Smooth muscle cell (in vitro differentiated cells): ENCODE data around the gene VKORC1. TPM values are rescaled to one million over a fixed set of nuclear protein-coding genes. Genes with fewer than 3 reads are reported as not detected.
A peak's percentile ranks its signal among the peaks of the same experiment; 100 is the strongest.

Experiments used
- DNase-seq: peaks from one replicate; lab custom pipeline; 2025; ENCODE audit not compliant: unreplicated experiment; lab: John Stamatoyannopoulos, UW
- H2AFZ ChIP-seq: fragments of 200-600 bp; sonication (generic); 2 replicates; pipeline ENCODE4 v1.6.0; 2016; ENCODE audit warnings: antibody characterized with exemption, low read depth, mild to moderate bottlenecking
- H3F3A ChIP-seq: fragments of 200-600 bp; sonication (generic); 2 replicates; pipeline ENCODE4 v1.6.0; 2017; ENCODE audit warnings: antibody characterized with exemption, low read depth
- H3K27ac ChIP-seq: fragments of 200-600 bp; sonication (generic); 2 replicates; pipeline ENCODE4 v1.5.1; 2016; ENCODE audit warnings: low read depth, mild to moderate bottlenecking
- H3K27me3 ChIP-seq: fragments of 200-600 bp; sonication (generic); 2 replicates; pipeline ENCODE4 v1.6.1; 2016; ENCODE audit warnings: low read depth, mild to moderate bottlenecking
- H3K36me3 ChIP-seq: fragments of 200-600 bp; sonication (generic); 2 replicates; pipeline ENCODE4 v1.5.1; 2016; ENCODE audit warnings: low read depth
- H3K4me1 ChIP-seq: fragments of 200-600 bp; sonication (generic); 2 replicates; pipeline ENCODE4 v1.5.1; 2016; ENCODE audit warnings: low read depth
- H3K4me2 ChIP-seq: fragments of 200-600 bp; sonication (generic); 2 replicates; pipeline ENCODE4 v1.6.0; 2016; ENCODE audit warnings: mild to moderate bottlenecking
- H3K4me3 ChIP-seq: fragments of 200-600 bp; sonication (generic); 2 replicates; pipeline ENCODE4 v1.5.1; 2016; ENCODE audit warnings: mild to moderate bottlenecking
- H3K79me2 ChIP-seq: fragments of 200-600 bp; sonication (generic); 2 replicates; pipeline ENCODE4 v1.6.0; 2016; ENCODE audit warnings: low read depth, mild to moderate bottlenecking
- H3K9ac ChIP-seq: fragments of 200-600 bp; sonication (generic); 2 replicates; pipeline ENCODE4 v1.6.0; 2016; ENCODE audit warnings: low read depth
- H3K9me3 ChIP-seq: fragments of 200-600 bp; sonication (generic); replicated peaks from 2 replicates; pipeline ENCODE4 v1.5.1; 2016; ENCODE audit warnings: low read depth
- H4K20me1 ChIP-seq: fragments of 200-600 bp; sonication (generic); 2 replicates; pipeline ENCODE4 v1.6.0; 2016; ENCODE audit warnings: low read depth
- WGBS: methylation state at CpG from one replicate; pipeline ENCODE4 v1.1.7; 2016; ENCODE audit warnings: low lambda C conversion rate; 5-methylcytosine and 5-hydroxymethylcytosine counted together
- polyA plus RNA-seq: library from polyadenylated mRNA; unstranded; fragments of >200 nt; fragmentation: Nextera tagmentation; extraction: Ambion mirVana; gene quantifications from 2 replicates; pipeline ENCODE4 v1.2.1, GENCODE V29; 2016
- total RNA-seq: library from RNA; depleted of rRNA; stranded (reverse); fragments of >200 nt; gene quantifications from 2 replicates; pipeline ENCODE4 v1.2.3, GENCODE V29; 2014
- TF ChIP-seq, protein P1 (sequence below): fragments of 200-600 bp; sonication (generic); IDR thresholded peaks from 2 replicates; pipeline ENCODE4 v1.5.1; 2017; ENCODE audit warnings: borderline replicate concordance, mild to moderate bottlenecking, antibody characterized with exemption; ENCODE audit not compliant: insufficient read depth, poor library complexity, severe bottlenecking

The VKORC1 gene
- total and polyA plus RNA-seq, 2 experiments from 2014 or later = 253 to 394 TPM

DNA sequence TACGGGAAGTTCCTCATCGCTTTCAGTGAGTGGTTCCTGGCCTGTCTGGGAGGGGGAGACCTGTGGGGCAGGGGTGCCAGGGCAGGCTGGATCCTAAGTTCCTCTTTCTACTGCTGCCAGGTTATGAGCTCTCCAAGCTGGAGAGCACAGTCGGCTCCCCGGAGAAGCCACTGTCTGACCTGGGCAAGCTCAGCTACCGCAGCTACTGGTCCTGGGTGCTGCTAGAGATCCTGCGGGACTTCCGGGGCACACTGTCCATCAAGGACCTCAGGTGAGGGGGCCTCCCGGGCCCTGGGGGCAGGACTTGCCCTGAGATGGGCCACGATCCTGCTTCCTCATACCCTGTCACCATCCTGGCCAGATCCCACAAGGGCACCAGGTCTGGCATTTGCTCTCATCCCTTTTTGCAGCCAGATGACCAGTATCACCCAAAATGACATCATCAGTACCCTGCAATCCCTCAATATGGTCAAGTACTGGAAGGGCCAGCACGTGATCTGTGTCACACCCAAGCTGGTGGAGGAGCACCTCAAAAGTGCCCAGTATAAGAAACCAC lies 35.8 kb upstream of the VKORC1 start:
- no peaks in the 10 kb centered on the region for H3K36me3 ChIP-seq
- TF ChIP-seq, protein P1, sequence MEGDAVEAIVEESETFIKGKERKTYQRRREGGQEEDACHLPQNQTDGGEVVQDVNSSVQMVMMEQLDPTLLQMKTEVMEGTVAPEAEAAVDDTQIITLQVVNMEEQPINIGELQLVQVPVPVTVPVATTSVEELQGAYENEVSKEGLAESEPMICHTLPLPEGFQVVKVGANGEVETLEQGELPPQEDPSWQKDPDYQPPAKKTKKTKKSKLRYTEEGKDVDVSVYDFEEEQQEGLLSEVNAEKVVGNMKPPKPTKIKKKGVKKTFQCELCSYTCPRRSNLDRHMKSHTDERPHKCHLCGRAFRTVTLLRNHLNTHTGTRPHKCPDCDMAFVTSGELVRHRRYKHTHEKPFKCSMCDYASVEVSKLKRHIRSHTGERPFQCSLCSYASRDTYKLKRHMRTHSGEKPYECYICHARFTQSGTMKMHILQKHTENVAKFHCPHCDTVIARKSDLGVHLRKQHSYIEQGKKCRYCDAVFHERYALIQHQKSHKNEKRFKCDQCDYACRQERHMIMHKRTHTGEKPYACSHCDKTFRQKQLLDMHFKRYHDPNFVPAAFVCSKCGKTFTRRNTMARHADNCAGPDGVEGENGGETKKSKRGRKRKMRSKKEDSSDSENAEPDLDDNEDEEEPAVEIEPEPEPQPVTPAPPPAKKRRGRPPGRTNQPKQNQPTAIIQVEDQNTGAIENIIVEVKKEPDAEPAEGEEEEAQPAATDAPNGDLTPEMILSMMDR = no peak
- WGBS = 93% methylated on average over 10 of the region's 10 CpGs
- no peaks in the 10 kb centered on the region for H3F3A ChIP-seq
- H2AFZ ChIP-seq = no peak overlapping the region
- no peak overlapping the region for H3K4me2 ChIP-seq
- H3K4me3 ChIP-seq = no peak overlapping the region
- H3K27me3 ChIP-seq = no peaks in the 10 kb centered on the region
- H3K4me1 ChIP-seq = peaks cover 8% of the 10 kb centered on the region
- H4K20me1 ChIP-seq = peaks cover 5% of the 10 kb centered on the region
- no peak for DNase-seq
- H3K9ac ChIP-seq = no peak overlapping the region
- H3K9me3 ChIP-seq = no peaks in the 10 kb centered on the region
- H3K79me2 ChIP-seq = no peaks in the 10 kb centered on the region
- H3K27ac ChIP-seq = peak overlapping the region; percentile 39

DNA sequence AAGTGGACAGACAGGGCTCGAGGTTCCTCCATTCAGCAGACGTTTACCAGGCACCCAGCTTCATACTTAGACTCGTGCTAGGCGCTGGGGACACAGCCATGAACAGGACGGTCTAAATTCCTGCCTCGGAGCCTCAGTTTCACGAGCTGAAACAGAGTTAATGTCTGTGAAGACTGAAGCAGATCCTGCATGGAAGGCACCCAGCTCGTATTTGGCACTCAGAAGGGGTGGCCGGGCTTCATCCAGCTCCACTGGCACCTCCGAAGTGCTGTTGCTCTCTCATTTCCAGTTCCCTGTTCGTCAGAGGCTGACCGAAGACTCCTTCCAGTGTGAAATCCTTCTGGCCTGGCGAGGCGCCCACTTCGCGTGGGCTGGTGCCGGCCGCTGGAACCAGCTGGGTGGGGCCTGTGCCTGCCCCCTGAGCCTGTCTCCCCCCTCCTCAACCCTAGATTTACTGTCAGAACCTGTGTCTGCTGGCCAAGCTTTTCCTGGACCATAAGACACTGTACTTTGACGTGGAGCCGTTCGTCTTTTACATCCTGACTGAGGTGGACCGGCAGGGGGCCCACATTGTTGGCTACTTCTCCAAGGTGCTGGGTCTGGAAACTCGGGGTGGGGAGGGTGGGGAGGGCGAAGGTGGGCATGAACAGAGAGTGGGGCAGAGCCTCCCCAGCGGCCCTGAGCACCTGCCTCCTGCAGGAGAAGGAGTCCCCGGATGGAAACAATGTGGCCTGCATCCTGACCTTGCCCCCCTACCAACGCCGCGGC lies 35.2 kb upstream of the VKORC1 start:
- no peaks in the 10 kb centered on the region for H3F3A ChIP-seq
- DNase-seq = no peak
- H3K4me2 ChIP-seq = no peak overlapping the region
- peaks cover 8% of the 10 kb centered on the region for H3K4me1 ChIP-seq
- H3K9me3 ChIP-seq = no peaks in the 10 kb centered on the region
- no peak overlapping the region for H3K27ac ChIP-seq
- 93% methylated on average over 29 of the region's 29 CpGs for WGBS
- H3K4me3 ChIP-seq = no peak overlapping the region
- TF ChIP-seq, protein P1 = no peak
- H2AFZ ChIP-seq = no peak overlapping the region
- no peak overlapping the region for H3K9ac ChIP-seq
- no peaks in the 10 kb centered on the region for H3K27me3 ChIP-seq
- H3K79me2 ChIP-seq = no peaks in the 10 kb centered on the region
- peaks cover 5% of the 10 kb centered on the region for H4K20me1 ChIP-seq
- no peaks in the 10 kb centered on the region for H3K36me3 ChIP-seq

DNA sequence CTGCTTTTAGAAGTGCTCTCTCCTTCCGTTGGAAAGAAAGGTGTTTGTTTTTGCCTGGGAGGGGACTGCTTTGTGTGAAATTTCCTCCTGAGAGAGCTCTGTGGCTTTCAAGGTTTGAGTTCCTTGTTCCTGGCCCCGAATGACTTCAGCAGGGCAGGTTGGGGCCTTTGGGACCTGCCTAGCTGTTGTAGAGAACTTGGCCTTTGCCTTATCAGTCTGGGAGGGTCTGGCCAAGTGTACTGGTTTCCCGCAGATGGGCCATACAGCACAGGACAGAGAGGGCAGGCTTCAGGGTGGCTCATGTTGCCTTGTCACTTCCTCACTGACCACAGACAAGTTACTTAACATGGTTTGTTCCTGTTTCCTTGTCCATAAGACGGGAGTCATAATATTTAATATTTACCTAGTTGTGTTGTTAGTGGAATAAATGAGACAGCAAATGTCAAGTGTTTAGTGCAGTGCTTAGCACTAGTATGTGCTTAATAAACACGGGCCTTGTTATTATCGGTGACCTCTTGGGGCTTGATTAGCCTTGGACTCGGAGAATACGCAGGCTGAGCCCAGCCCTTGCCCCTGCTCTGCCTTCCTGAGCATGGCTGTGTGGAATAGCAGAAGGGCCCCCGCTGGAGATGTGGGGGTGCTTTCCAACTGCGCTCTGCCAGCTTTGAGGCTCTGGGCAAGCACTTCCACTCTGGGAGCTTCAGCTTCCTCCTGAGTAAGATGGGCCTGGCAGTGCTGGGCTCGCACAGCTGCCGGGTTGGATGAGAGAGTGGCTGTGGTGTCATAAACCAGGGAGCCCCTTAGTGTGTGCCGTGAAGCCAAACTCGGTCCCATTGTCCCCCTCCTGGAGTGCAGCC lies 34.3 kb upstream of the VKORC1 start:
- Histone ChIP-seq H3K27ac (no peak overlapping the region), H3K9ac (no peak overlapping the region), H3F3A (no peaks in the 10 kb centered on the region), H3K4me1 (peaks cover 2% of the 10 kb centered on the region), H3K27me3 (no peaks in the 10 kb centered on the region), H3K9me3 (no peaks in the 10 kb centered on the region), H3K4me2 (no peak overlapping the region), H3K4me3 (no peak overlapping the region), H3K79me2 (no peaks in the 10 kb centered on the region), H2AFZ (no peak overlapping the region), H4K20me1 (no peaks in the 10 kb centered on the region), H3K36me3 (no peaks in the 10 kb centered on the region)
- TF ChIP-seq, protein P1 = no peak
- 93% methylated on average over 14 of the region's 14 CpGs for WGBS
- no peak for DNase-seq
